ENCODE results near the gene YTHDC1. TPM values are rescaled to one million over a fixed set of nuclear protein-coding genes. Genes with fewer than 3 reads are reported as not detected.
A peak's percentile ranks its signal among the peaks of the same experiment; 100 is the strongest.

Gene YTHDC1
- total and polyA plus RNA-seq, 2 of the 13 experiments (the other 11 are each of a cell fraction or from before 2014, with no cell fraction given): 37.3 to 56.8 TPM

GRCh38 chr4:68349649-68350360 is at the start of gene YTHDC1 (continued):
- TF ChIP-seq ZNF281 (CRISPR knock-in tag; IDR thresholded peaks at IDR 0.05; ENCODE audit: borderline replicate concordance): peak; percentile 86
- TF ChIP-seq AHDC1 (CRISPR knock-in tag; IDR thresholded peaks at IDR 0.05; ENCODE audit: borderline replicate concordance): no peak; the same call in 1 of the 2 replicates
- no peak for TF ChIP-seq NFATC3 (CRISPR knock-in tag; IDR thresholded peaks at IDR 0.05)
- TF ChIP-seq ZSCAN12 (CRISPR knock-in tag; IDR thresholded peaks at IDR 0.05): no peak
- peak; percentile 71; the same call in 1 of the 3 replicates for TF ChIP-seq MXI1 (IDR thresholded peaks at IDR 0.05; ENCODE audit: borderline replicate concordance, low read depth, low read length)
- no peak for TF ChIP-seq ZNF207 (IDR thresholded peaks at IDR 0.05; ENCODE audit: borderline replicate concordance)
- no peak for TF ChIP-seq GRHL1 (CRISPR knock-in tag; conservative IDR thresholded peaks at IDR 0.05)
- TF ChIP-seq TEAD3 (CRISPR knock-in tag; optimal IDR thresholded peaks at IDR 0.05; ENCODE audit: borderline replicate concordance): peak; percentile 95
- TF ChIP-seq PAXIP1 (CRISPR knock-in tag; conservative IDR thresholded peaks at IDR 0.05): peak; percentile 63
- TF ChIP-seq ZNF790 (CRISPR knock-in tag; IDR thresholded peaks at IDR 0.05; ENCODE audit: borderline replicate concordance): no peak
- TF ChIP-seq ZNF670 (CRISPR knock-in tag; IDR thresholded peaks at IDR 0.05; ENCODE audit: borderline replicate concordance): no peak
- no peak; the same call in 1 of the 2 replicates for TF ChIP-seq KDM3A (CRISPR knock-in tag; IDR thresholded peaks at IDR 0.05; ENCODE audit: low read depth)
- no peak; the same call in 1 of the 2 replicates for TF ChIP-seq MXD3 (CRISPR knock-in tag; IDR thresholded peaks at IDR 0.05)
